SW480 (cell line): ENCODE results near the gene COX7A2L.

Experiments used
- DNase-seq: peaks from one replicate; pipeline ENCODE4 v3.0.0-alpha.2; 2016; ENCODE audit warnings: low spot score

Gene COX7A2L

GRCh38 chr2:42317486-42317885, 43.5 kb downstream of the COX7A2L start:
- DNase-seq, result no peak

- no peak for DNase-seq
Measured at GRCh38 chr2:42316910-42317309, 44.1 kb downstream of the COX7A2L start.

DNA sequence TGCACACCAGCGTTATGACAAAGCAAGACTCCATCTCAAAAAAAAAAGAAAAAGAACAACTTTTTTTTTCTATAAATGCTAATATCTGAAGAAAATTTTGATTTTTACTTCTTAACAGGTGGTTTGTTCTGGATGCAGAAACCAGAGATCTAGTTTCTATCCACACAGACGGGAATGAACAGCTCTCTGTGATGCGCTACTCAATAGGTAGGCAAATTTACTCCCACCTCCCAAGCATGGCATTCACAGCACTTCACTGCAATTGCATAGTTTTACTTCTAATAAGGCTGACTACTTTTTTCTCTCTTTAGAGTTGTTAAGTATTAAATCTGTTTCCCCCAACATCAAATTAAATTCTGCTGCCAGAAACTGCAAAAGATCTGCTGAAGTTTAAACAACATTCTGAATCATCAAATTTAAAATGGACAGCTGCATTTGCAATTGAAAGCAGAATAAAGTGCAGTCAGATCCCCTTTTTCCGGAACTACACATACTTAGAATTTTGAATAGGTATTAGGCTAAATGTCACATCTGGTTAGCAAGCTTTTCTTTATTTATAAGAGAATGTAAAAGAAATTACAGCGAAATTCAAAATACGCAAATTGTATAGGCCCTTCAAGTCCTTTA, 45.1 kb downstream of the COX7A2L start:
- DNase-seq, result no peak

DNA sequence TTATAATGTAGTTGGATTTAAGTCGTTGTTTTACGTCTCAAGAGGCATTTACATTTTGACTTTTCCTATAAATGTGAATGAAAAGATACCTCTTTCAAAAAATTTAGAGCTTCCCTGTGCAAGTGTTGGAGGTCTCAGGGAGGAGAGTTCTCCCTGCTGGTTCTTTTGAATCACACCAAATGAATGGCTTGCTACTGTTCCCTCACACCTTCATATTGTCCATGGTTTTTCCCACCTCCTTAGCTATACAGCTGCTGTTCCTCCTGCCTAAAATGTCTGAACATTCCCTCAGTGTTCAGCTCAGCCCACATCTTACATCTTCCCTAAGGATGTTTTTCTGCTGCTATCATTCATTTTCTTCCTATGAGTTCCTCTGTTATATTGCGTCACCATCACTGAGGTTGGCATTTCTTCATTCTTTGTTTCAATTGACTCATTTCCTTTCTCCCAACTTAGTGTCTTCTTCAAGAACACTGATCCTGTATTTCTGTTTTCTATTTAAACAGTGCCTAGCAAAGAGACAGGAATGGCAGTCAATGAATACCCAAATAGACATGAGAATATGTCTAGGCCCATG, 46.0 kb downstream of the COX7A2L start:
- DNase-seq, result no peak

- DNase-seq, result no peak
Measured at GRCh38 chr2:42312106-42312505, 48.9 kb downstream of the COX7A2L start.

DNA sequence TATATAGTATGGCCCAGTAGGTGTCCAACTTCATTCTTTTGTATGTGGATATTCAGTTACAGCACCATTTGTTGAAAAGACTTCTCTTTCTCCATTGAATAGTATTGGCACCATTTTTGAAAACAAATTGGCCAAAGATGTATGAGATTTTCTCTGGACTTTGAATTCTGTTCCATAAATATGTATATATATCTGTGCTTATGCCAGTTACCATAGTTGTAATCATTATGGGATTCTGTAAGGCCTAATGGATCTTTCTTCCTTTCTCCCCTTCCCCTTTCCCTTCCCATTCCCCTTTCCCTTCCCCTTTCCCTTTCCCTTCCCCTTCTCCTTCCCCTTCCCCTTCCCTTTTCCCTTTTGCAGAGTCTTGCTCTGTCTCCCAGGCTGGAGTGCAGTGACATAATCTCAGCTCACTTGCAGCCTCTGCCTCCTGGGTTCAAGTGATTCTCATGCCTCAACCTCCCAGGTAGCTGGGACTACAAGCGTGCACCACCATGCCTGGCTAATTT, 51.0 kb downstream of the COX7A2L start:
- DNase-seq, result no peak

- no peak for DNase-seq
Measured at GRCh38 chr2:42309366-42309765, 51.7 kb downstream of the COX7A2L start.

DNA sequence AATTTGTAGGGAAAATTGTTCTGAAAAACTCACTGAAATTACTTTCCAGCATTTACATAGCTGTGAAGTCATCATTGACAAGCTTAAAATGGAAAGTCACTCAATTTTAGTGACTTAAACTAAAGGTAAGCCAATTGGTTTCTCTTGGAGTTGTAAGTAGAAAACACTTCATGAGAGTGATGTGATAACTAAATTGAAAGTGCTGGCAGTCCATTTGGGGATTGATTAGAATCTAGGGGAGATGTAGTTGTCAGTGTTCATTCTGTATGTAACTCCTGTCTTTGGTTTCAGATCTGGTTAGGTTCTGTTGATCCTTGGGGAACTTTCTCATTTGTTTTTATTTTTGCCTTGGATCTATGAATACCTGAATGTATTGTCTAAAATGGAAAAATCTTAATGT, 53.8 kb downstream of the COX7A2L start:
- DNase-seq, result no peak

- no peak for DNase-seq
Measured at GRCh38 chr2:42304059-42304713, 56.8 kb downstream of the COX7A2L start.

GRCh38 chr2:42303252-42303651, 57.8 kb downstream of the COX7A2L start:
- no peak for DNase-seq

- DNase-seq, result no peak
Measured at GRCh38 chr2:42300527-42300926, 60.5 kb downstream of the COX7A2L start.
